Epithelial cell of proximal tubule (primary cell): Measurements from ENCODE around the gene DYSF. TPM values are rescaled to one million over a fixed set of nuclear protein-coding genes. Genes with fewer than 3 reads are reported as not detected.

Experiments
- DNase-seq: peaks from one replicate; pipeline ENCODE4 v3.0.0-alpha.2; 2011; ENCODE audit warnings: low read depth
- H3K4me3 ChIP-seq: 2 replicates; pipeline ENCODE4 v1.5.1; 2011; ENCODE audit warnings: low read depth, mild to moderate bottlenecking, low read length
- CTCF ChIP-seq: conservative IDR thresholded peaks from 2 replicates; pipeline ENCODE4 v1.5.1; 2012; ENCODE audit warnings: low read depth, mild to moderate bottlenecking, low read length
- total RNA-seq: library from RNA; depleted of rRNA; stranded (reverse); fragments of >200 nt; gene quantifications from 2 replicates; pipeline ENCODE4 v1.2.3, GENCODE V29; 2015

The DYSF gene
- total RNA-seq, 1 donor from 2014 or later = 6.3 TPM

GRCh38 chr2:71506222-71507153 is 53.1 kb downstream of the DYSF start:
- no peak overlapping the region for H3K4me3 ChIP-seq
- DNase-seq = no peak
- TF ChIP-seq CTCF = no peak

- TF ChIP-seq CTCF = no peak
- DNase-seq = no peak
- H3K4me3 ChIP-seq = no peak overlapping the region
Measured at GRCh38 chr2:71507476-71507875, 54.1 kb downstream of the DYSF start.

- no peak for DNase-seq
- H3K4me3 ChIP-seq = no peak overlapping the region
- TF ChIP-seq CTCF = peak; percentile 97
Measured at GRCh38 chr2:71510196-71510807, 56.9 kb downstream of the DYSF start.

GRCh38 chr2:71510938-71511337 is 57.6 kb downstream of the DYSF start:
- no peak overlapping the region for H3K4me3 ChIP-seq
- no peak for DNase-seq
- TF ChIP-seq CTCF = no peak

GRCh38 chr2:71511776-71512175 is 58.4 kb downstream of the DYSF start:
- H3K4me3 ChIP-seq = no peak overlapping the region
- no peak for DNase-seq
- TF ChIP-seq CTCF = no peak

- no peak for TF ChIP-seq CTCF
- H3K4me3 ChIP-seq = no peak overlapping the region
- no peak for DNase-seq
Measured at GRCh38 chr2:71512386-71512785, 59.0 kb downstream of the DYSF start.
